Amniotic stem cell (primary cell): ENCODE measurements around the gene DYRK1B.
"Not testable (repeated sequence)": the region's sequence is repeated elsewhere in the genome, so short reads cannot be mapped to it uniquely, and the experiment has no call there.

Experiments used
- DNase-seq: peaks from one replicate; lab custom pipeline; 2025; lab: John Stamatoyannopoulos, UW

The DYRK1B gene

GRCh38 chr19:39830847-39831246, 3.1 kb downstream of the DYRK1B start:
- no peak for DNase-seq

DNA sequence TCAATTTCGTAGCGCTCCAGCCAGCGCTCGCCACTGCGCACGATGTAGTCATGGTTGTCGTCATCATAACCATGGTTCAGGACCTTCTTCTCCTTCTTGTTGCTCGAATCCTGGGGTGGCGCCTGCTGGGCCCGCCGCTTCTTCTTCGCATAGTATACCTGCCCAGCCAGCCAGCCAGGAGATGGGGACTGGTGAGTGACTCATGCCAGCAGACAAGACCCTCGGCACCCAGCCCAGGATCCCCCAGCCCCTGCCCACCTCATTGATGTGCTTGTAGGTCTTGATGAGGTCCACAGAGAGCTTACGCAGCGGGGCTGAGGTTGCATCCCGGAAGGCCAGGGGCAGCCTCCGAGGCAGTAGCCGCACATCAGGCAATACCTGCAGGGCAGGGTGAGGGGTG, 3.6 kb downstream of the DYRK1B start:
- no peak for DNase-seq

GRCh38 chr19:39829702-39830275, 4.2 kb downstream of the DYRK1B start:
- DNase-seq, result no peak

- no peak for DNase-seq
Measured at GRCh38 chr19:39828654-39829032, 5.3 kb downstream of the DYRK1B start.

- no peak for DNase-seq
Measured at GRCh38 chr19:39828015-39828653, 5.8 kb downstream of the DYRK1B start.

DNA sequence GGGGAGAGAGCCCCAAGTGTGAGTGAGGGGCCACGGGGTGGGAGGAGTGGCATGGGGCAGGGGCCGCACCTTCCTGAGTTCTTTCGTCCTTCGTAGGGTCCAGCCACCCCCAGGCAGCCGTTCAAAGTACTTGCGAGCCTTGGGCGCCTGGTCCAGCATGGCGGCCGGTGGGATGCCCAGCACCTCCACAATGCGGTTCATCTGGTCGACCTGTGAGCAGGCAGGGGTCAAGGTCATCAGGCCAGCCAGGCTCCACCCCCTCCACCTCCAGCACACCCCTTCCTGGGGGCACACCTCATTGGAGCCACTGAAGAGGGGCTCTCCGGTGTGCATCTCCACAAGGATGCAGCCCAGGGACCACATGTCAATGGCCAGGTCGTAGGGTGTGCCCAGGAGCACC, 6.7 kb downstream of the DYRK1B start:
- DNase-seq, result no peak

GRCh38 chr19:39826311-39826945, 7.5 kb downstream of the DYRK1B start:
- no peak for DNase-seq

DNA sequence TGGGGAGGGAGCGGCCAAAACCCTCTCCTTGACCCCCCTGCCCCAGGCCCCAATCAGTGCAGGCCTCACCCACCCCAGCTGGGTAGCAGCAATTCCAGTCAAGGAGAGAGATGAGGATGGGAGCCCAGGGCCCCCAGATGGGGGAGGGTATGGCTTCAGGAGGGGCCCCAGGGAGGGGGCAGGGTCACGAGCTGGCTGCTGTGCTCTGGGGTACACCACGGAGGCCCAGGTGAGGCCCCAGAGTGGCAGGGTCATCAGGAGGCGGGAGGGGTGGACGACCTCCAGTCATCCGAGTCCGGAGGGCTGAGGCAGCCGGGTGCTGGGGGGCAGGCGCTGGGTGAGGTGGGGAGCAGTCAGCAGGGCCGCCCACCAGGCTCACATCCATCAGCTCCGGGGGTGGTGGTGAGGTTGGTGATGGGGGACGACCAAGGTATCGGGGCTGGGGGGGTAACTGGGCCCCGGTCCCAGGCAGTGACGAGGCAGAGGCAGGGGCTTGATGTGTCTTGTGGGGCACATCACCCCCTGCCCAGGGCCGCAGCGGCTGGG, 8.4 kb downstream of the DYRK1B start:
- no peak for DNase-seq

GRCh38 chr19:39825093-39825463, 8.9 kb downstream of the DYRK1B start:
- no peak for DNase-seq

DNA sequence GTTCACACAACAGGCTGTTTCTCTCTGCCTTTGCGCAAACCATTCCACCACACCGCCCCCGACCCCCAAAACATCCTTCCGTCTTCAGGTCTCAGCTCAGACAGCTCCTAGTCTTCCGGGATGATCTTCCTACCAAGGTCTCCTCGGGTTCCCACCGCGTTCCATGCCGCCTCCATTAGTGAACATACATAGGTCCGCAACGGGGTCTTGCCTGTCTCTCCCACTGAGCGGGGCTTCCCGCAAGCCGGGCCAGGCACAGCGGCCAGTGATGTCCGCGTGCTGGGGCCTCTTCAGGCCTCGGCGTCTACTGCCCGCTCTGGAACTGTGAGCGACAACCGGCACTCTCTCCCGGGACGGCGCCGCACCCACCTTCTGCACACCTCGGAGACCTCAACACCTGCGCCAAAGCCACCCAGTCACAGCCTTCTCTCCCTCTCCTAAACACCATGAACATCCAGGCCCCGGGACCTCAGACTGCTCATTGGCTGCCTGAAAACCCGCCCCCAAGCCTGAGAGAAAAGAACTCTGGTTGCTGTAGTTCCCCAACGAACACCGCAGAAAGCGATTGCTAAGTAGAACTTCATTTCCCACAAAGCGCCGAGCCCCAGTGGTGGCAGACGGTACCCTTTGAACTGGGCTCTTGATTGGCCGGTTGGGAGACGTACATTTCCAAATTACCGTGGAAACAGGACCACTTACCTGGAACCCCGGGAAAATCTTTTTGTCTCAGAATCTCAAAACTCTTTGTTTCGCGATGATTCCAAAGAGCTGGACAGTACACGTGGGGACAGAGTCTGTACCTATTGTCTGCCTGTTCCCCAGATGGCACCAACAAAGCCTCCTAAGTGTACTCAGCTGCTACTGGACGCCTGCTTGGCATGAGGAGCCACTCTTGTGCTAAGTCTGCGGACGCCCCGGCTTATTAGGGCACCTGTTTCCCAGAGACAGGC, 9.5 kb downstream of the DYRK1B start:
- peak; percentile 86 for DNase-seq

- DNase-seq, result no peak
Measured at GRCh38 chr19:39823686-39824085, 10.3 kb downstream of the DYRK1B start.

- no peak for DNase-seq
Measured at GRCh38 chr19:39820696-39821095, 13.3 kb downstream of the DYRK1B start.

GRCh38 chr19:39819786-39820185, 14.2 kb downstream of the DYRK1B start:
- DNase-seq, result no peak

DNA sequence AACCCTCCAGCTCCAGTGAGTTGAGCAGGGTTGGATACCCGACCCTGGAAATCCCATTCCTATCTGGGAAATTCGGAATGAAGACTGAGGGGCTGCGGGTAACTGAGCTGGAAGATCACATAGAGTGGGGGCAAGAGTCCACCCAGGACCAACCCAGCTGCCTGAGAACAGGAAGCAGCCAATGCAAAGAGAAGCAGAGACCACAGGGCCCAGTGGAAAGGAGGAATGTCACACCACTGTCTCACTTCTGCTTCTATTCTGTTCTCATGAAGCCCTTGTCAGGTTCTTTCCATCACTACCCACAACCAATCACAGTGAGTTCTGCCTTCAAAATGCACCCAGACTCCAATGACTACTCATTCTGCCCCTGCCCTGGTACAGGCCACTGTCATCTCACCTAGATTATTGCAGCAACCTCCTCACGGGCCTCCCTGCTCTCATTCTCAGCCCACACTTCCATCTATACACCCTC, 15.3 kb downstream of the DYRK1B start:
- DNase-seq, result no peak

- no peak for DNase-seq
Measured at GRCh38 chr19:39817888-39818561, 15.9 kb downstream of the DYRK1B start.

- DNase-seq, result no peak
Measured at GRCh38 chr19:39816287-39817048, 17.5 kb downstream of the DYRK1B start.

- DNase-seq, result no peak
Measured at GRCh38 chr19:39814595-39814994, 19.4 kb downstream of the DYRK1B start.

GRCh38 chr19:39814111-39814510, 19.9 kb downstream of the DYRK1B start:
- not testable (repeated sequence) for DNase-seq

DNA sequence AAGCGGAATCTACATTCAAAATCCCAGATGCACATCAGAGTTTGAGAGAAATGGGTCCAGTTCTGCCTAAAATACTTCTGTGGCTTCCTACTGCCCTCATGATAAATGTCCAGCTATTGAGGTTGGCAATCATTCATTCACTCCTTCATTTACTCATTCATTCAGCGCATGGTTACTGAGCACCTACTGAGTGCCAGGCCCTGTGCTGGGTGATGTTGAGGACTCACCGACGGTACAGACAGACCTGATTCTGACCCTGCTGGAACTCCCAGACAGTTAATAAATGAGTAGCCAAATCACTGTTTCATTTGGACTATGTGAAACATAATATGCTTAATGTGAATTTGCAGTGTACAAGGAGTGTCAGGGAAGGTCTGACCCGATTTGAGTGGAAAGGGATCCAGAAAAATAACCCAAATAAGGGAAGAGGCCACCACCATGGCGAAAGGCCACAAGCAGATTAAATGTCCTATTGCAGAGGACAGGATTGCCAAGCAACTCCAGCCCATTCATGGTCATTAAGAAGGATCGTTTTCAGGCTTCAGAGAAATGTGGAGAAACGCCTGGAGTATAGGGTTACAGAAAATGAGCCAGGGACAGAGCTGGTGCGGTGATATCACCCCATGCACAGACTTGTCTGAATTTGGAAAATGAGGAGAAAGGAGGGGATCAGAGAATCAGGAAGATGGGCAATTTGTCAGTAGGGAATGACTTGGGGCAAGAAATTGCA, 20.5 kb downstream of the DYRK1B start:
- no peak for DNase-seq

GRCh38 chr19:39811064-39811463, 22.9 kb downstream of the DYRK1B start:
- DNase-seq, result no peak
